HG03575 (cell line): Measurements from ENCODE around the gene LTBP3.

Source experiments
- ATAC-seq: cut with Tn5 transposase; IDR thresholded peaks from one replicate; pipeline ENCODE4 v1.9.1; 2021; ENCODE audit not compliant: unreplicated experiment, insufficient number of reproducible peaks, low FRiP score; ENCODE audit errors: extremely low read depth

The LTBP3 gene

DNA sequence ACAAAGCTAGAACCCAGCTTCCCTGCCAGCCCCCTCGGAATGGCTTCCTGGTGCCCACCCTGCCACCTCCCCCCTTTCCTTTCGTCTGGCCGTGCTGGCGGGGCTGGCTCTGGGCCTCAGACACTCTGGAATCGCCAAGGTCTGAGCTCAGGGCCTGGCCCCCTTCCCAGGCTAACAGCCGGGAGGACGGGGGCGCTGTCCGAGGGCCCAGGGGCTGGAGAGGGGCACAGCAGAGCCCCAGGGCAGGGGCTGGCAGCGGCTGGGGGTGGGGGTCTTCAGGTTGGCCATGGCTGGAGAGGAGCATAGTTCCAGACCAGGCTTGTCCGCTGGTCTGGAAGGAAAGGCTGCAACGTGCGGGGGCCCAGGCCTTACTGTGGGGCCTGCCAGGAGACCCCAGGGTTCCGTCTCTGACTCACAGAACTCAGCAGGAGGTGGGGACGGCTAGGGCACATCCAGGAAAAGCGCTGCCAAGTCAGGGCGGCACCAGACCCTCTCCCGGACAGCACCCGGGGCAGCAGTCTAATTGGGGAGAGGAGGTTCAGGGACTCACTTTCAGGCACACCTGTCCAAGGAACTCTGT, 861 bp upstream of the LTBP3 start:
- no peak for ATAC-seq

DNA sequence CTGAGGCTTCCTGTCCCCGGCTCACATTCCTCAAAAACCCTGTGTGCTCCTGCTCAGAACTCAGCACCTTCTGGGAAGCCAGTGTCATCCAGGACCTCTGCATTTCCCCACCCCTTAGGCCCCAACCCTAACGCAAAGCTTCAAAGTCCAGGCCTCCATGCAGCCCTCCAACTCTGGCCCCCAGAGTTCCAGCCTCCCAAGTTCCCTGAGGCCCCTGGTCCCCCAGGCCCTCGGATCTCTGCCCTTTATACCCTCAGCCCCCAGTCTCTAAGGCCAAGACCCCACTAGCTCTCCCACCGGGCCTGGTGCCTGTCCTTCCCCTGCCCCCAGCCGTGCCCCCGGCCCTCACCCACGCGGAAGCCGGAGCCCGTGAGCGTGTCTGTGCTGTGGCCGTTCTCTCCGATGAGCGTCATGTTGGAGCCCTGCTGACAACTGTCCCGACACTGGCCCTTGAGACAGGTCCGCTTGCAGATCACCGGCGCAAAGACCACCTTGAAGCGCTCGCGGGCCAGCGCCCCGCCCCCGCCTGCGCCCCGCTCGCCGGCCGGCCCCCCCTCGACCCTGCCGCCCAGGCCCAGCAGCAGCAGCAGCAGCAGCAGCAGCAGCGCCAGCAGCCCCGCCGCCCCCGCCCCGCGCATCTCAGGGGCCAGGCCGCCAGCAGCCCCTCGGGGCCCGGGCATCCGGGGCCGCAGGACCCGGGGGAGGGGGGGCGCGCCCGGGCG, 718 bp downstream of the LTBP3 start:
- ATAC-seq, result no peak

DNA sequence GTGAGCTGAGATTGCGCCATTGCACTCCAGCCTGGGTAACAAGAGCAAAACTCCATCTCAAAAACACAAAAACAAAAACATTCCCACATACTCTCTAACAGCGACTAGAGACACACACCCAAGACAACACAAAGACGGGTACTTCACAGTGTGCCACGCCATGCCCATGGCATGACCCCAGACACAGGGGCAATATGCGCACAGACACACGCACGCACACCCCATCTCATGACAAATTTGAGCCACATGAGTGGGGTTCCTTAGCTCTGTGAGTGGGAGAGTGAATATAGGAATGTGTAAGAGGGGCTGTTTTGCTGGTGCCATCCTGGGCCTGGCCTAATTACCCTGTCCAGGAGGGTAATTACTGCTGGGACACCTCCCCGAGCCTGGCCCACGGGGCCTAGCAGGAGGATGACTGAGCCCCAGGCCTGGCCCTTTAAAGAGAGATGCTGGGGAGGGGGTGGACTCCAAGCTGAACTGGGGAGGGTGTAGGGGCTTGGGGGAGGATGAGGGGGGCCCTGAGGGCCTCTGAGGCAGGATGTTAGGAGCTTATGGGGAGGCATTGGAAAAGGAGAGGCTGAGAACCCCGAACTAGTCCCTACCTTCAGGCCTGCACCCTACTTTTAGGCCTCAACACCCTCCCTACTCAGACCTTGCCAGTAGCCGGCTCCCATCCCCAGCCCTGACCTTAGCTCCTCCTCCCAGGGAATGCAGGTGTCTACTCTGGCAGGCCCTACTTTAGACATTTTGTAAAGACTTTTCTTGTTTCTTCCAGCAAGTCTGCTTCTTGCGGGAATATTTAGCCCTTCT, 1.5 kb downstream of the LTBP3 start:
- no peak for ATAC-seq

DNA sequence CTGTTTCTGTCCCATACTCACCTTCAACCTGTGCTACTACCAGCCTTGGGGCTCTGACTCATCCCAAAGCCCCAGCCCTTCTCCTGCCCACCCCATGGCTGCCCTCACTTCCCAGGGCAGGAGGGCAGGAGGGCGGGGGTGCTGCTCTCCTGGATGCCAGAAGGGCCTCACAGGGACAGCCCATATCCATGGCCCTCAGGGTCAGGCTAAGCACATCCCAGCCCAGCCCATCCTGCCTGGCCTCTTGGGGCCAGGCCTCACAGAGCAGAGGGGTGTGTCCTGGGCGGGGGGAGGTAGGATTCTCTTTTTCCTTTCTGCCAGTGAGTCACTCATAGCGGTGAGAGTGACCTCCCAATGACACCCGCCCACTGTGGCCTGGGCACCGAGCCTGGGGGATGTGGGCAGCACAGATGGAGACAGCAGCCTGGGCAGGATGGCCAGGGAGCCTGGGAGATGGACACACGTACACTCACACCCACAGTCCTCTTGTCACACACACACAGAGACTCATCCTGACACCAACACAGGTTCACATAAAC, 2.4 kb downstream of the LTBP3 start:
- ATAC-seq, result no peak

DNA sequence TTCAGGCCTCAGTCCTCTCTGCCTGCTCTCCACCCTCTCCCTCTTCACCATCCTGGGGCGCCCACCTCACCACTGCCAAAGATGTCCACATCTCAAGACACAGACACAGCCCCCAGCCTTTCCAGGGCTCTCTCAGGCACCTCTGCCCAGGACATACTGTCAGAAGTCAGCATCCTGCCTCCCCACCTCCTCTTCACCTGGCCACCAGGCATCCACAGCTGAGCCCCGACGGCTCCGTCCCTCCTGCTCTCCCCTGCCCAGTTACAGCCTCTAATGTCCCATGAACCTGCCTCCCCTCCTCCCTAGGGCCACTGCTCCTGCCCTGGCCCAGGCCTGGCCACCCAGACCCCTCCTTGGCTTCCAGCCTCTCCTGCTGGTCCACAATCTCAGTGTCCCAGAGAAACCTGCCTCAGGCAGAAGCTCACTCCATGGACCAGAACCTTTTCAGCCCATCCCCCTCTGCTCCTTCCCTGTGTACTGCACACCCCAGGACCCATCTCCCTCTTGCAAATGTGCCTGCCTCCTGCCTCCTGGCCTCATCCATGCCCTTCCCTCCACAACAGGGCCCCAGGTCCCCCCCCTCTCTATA, 3.2 kb downstream of the LTBP3 start:
- ATAC-seq, result no peak

DNA sequence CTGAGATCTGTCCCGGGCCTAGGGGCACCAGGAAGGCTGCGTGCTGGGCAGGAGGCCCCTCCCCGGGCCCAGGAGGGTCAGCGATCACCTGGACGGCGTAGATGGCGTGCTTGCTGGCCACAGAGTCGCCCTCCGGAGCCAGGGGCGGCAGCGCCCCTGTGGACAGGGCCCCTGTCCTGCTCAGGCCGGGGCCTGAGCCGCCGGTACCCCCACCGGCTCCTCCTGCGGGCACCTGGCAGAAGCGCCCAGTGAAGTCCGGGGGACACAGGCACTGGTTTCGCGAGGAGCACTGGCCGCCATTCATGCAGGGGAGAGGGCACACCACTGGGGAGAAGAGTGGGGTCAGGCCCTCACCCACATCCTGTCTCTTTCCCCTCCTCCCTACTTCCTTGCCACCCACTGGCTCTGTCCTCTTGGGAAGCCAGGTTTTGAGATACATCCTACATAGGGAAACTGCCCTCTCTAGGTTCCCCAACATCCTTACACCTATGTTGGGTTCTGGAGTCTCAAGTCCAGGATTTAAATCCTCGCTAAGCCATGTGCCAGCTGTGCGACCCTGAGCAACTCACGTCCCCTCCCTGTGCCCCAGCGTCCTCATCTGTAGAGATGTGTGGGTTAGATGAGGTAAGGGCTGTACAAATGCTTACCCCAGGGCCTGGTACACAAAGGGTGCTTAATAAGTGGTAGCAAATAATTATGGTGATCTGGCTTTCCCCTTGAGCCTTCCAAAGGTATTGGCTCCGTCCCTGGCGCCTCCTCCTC, 3.9 kb downstream of the LTBP3 start:
- no peak for ATAC-seq

DNA sequence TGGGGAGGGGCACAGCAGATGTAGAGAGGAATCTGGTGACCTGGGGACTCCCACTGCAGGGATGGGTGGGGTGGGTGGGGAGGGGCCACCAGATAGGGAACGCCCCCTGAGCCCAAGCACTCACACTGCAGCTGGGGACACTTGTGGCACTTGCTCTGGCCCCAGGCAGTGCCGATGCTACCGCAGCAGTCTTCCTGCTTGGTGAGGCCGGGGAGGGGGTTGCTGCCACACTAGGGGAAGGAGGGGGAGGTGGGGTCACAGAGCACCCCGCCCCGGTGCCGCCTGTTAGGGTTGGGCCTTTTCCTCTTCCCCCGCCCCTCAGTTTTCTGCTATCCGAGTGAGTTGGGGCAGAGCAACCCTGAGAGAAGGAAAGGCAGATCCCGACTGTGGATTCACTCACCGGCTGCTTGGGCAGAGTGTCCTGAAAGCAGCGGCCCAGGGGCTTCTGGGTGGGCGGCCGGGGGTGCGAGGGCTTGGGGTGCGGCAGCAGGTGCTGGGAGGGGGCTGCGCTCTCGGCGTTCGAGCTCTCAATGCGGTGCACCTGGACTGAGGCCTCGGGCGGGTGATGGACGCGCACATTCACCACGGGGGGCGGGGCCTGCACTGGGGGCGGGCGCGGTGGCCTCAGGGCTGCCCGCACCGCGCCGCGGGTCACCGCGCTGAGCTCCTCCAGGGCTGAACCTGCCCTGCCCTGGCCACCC, 4.7 kb downstream of the LTBP3 start:
- no peak for ATAC-seq

DNA sequence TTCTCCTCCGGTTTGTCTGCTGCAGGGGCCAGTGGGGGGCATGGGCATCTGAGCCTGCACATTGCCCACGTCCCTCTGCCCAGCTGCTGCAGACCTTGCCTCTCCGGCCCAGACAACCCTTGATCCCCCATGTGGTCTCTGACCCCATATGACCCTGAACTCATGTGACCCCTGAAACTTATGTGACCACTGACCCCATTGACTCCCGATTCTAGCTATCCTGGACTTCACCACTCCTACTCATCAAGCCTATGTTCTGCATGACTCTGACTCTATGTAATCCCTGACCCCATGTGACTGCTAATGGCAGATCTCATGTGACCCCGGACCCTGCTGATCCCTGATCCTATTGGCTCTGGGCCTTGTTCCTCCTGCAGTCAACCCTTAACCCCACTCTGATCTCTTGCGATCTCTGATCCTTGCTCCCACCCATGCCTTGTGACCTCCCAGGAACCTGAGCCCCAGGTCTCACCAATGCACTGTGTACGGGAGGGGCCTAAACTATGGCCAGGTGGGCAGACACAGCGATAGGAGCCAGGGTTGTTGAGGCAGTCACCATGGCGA, 5.7 kb downstream of the LTBP3 start:
- ATAC-seq, result no peak

DNA sequence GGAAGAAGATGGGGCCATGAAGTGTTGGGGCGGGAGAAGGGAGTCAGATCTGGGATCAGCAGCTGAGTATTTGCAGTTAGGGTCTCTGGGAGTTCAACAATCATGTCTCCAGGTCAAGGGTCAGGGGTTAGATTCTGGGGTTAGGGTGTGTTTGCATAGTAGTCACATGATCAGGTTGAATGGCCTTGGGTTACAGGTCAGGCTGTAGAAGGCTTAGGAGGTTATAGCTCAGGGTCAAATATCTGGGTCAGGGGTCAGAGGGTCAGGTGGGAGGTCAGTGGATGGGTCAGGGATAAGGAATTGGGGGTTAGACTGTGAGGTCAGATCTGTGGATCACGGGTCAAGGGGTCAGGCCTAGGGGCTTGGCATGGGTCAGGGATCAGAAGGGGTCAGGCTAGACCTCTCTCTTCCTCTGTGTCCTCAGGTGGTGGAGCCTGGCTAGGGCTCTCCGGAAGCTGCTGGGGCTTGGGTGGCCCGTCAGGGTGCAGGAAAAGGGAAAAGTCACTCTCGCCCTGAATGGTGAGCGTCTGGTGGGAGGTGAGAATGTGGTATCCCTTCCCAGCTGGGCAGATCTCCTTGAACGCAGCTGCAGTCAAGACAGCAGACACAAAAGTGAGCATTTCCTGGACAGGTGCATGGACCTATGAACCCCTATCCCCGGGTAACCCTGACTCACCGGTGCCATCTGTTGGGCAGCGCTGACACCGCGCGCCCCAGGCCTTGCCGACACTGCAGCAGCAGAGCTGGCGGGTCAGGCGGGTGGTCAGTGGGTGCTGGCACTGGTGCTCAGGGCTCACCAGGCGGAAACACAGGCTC, 6.4 kb downstream of the LTBP3 start:
- no peak for ATAC-seq

DNA sequence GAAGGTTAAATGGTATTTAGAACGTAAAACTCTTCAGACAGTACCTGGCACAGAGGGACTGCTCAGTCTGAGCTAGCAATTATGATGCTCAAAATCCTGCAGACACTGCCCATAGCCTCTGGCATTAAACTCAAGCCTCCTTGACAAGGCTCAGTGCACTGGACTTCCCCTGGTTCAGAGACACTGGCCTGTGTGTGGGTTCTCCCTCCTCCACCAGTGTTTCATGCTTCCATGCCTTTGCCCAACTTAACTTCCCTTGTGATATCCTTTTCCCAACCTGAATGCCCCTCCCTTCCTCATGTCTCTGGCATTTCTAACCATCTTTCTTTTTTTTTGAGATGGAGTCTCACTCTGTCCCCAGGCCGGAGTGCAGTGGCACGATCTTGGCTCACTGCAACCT, 9.1 kb downstream of the LTBP3 start:
- ATAC-seq, result no peak

DNA sequence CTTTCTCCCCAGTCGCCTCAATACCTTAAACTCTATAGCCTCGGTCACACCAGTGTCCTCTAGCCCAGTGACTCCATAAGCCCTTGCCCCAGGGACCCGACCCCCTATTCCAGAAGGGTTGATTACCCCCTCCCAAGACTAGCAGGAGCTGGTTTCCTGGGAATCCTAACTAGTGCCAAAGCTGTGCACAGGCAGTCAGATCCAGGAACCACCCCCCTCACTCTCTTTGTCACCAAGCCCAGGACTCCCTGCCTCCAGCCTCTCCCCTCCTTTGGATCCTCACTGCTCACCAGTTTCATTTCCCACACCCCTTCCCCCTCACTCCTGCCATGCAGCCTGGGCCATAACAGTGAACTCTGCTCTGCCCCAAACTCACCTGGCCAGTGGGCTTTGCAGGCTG, 9.8 kb downstream of the LTBP3 start:
- no peak for ATAC-seq

DNA sequence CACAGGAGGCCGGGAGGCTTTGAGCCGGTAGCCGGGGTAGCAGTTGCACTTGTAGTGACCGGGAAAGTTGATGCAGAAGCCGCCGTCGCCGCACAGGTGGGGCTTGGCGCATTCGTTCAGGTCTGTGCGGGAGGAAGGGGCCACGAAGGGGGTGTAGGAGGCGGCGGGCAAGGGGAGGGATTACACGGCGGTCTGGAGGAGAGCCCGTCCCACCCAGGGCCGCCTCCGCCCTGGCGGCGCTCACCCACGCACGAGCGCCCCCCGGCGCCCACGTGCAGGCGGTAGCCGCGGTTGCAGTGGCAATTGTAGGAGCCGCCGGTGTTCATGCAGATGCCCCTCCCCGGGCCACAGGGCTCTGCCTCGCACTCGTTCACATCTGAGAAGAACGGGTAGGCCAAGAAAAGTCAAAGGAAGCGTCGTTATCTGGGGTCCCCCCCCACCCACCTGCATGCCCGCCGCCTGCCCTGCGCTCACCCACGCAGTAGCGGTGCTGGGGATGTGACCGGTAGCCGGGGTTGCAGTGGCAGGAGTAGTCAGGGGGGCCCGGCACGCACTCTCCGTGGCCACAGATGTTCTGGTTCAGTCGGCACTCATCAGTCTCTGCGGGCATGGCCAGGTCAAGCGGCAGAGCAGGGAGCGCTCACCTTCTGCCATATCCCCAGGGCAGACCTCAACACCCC, 10.6 kb downstream of the LTBP3 start:
- no peak for ATAC-seq

DNA sequence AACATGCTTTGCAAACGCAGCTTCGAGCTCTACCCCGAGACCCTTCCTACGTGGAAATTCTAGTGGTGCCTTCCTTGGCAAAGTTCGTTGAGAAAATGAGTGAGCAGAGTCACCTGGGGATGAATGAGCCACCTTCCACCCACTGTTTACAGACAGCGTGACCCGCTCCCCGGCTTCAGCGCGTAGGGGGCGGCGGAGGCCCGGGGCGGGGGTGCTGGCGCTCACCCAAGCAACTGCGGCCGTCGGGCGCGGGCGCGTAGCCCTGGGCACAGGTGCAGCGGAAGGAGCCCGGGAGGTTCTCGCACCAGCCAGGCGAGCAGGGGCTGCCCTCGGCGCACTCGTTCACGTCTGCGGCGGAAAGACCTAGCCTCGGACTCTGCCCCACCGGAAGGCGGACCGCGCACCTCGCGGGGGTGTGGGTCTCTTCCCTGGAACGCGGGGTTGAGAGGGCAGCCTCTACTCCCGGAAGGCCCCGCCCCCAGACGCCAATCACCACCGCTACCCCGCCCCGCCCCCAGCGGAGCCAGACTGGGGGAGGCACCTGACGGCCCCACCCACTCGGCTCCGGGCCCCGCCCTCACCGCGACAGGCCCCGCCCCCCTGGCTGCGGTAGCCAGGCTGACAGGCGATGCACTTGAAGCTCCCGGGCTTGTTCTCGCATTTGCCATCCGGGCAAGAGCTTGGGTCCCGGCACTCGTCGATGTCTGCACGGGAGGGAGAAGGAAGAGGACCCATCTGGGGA, 11.8 kb downstream of the LTBP3 start:
- no peak for ATAC-seq

DNA sequence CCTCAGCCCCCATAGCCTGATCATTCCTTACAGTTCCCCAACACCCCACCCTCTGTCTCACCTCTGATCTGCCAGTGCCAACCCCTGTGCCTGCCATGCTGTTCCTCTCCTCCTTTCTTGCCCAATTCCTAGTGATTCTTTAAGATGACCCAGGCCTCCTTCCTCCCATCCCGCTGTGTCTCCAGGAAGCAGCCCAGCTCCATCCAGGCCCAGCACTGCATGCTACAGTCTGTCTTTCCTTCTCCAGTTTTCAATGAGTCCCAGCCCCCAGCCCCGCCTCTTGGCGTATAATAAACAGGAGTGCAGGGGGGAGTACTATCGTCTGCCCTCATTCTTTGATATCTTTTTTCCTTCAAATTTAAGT, 12.3 kb downstream of the LTBP3 start:
- no peak for ATAC-seq

DNA sequence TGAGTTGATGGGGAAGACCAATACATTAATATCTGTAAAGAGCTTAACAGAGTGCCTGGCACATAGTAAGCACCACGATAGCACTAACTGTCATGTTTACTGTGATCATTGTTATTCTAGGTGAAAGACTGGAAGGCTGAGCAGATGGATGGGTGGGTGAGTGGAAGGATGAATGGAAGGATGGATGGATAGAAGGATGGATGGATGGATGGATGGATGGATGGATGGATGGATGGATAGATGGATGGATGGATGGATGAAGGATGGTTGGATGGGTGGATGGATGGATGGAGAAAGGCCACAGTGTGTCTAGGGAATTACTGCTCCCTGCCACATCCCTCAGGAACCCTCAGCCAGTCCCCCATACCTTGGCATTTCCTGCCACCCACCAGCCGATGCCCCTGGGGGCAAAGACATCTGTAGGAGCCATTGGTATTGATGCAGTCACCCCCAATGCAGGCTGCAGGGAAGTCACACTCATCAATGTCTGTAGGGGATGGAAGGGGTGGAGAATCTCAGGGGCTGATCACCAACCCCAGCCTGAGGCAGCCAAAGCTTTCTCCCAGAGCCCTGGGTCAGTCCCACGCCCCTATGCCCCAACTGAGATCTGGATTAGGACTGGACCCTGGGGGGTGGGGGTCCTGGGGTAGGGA, 15.3 kb downstream of the LTBP3 start:
- ATAC-seq, result no peak
